ENCODE measurements around the gene COX6A1.

DNA sequence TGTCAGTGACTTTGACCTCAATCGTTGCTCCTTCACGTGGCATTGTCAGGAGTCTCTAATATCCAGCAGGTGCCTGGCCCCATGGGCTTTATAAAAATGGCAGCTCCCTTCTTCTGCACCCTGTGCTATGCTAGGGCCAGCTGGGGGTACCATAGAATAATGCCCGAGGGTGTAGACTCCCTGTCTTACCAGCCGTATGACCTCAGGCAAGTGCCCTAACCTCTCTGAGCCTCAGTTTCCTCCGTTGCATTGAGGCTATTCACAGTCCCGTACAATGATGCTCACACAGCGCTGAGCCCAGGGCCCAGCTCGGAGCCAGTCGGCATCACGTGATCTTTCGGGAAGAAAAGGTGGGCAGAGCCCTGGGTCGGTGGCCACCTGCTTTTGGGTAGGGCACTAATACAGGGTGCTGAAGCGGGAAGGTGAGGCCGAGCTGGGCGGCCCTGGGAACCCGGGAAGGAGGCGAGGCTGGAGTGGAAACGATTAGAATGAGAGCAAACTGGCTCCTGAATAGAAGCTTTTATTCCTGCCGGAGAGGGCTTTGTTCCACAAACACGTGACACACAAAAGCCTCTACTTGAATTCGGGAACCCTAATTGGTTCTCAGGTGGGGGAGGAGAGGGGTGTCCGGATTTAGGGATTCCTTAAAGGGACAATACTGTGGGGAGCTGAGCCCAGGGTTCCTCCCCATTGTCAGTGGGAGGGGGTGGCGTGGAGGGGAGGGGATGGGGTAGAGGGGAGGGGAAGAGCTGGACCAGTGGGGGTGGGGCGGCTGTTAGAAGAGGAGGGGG, 49.0 kb upstream of the COX6A1 start:
- TF ChIP-seq, protein P1, sequence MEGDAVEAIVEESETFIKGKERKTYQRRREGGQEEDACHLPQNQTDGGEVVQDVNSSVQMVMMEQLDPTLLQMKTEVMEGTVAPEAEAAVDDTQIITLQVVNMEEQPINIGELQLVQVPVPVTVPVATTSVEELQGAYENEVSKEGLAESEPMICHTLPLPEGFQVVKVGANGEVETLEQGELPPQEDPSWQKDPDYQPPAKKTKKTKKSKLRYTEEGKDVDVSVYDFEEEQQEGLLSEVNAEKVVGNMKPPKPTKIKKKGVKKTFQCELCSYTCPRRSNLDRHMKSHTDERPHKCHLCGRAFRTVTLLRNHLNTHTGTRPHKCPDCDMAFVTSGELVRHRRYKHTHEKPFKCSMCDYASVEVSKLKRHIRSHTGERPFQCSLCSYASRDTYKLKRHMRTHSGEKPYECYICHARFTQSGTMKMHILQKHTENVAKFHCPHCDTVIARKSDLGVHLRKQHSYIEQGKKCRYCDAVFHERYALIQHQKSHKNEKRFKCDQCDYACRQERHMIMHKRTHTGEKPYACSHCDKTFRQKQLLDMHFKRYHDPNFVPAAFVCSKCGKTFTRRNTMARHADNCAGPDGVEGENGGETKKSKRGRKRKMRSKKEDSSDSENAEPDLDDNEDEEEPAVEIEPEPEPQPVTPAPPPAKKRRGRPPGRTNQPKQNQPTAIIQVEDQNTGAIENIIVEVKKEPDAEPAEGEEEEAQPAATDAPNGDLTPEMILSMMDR (IDR thresholded peaks at IDR 0.05; ENCODE audit: low read depth, low read length): no peak
- TF ChIP-seq EZH2phosphoT487 (IDR thresholded peaks at IDR 0.05; ENCODE audit: low read depth): no peak

Measured in OCI-LY3 (cell line).